Activated CD4-positive, alpha-beta T cell treated with anti-CD3 and anti-CD28 coated beads, Interleukin-2, amount 10 ng/mL, durations not matched to agents 7 days and 5 days (primary cell): Measurements from ENCODE around the gene MORN1. TPM values are rescaled to one million over a fixed set of nuclear protein-coding genes. Genes with fewer than 3 reads are reported as not detected.

Source experiments
- CTCF ChIA-PET: fragments of 350-600 bp; sonication (Branson Sonifier 250); formaldehyde crosslinking; loops from one replicate; lab custom pipeline; 2021; ENCODE audit warnings: antibody characterized with exemption; lab: Charles Lee
- POLR2A ChIA-PET: fragments of 350-600 bp; sonication (Branson Sonifier 250); formaldehyde crosslinking; loops from one replicate; lab custom pipeline; 2021; ENCODE audit warnings: antibody characterized with exemption; lab: Charles Lee
- DNase-seq: peaks from one replicate; pipeline ENCODE4 v3.0.0-alpha.2; 2020
- H3K27ac Mint-ChIP-seq: one replicate; pipeline ENCODE4 v1.8.0; 2021; ENCODE audit warnings: mild to moderate bottlenecking, moderate library complexity, mixed read lengths
- H3K27me3 Mint-ChIP-seq: one replicate; pipeline ENCODE4 v1.8.0; 2021; ENCODE audit warnings: mixed read lengths
- H3K36me3 Mint-ChIP-seq: one replicate; pipeline ENCODE4 v1.8.0; 2021; ENCODE audit warnings: low read depth, mixed read lengths
- H3K4me1 Mint-ChIP-seq: one replicate; pipeline ENCODE4 v1.8.0; 2021; ENCODE audit warnings: mixed read lengths
- H3K4me3 Mint-ChIP-seq: one replicate; pipeline ENCODE4 v1.8.0; 2021; ENCODE audit warnings: mild to moderate bottlenecking, moderate library complexity, mixed read lengths
- H3K9me3 Mint-ChIP-seq: one replicate; pipeline ENCODE4 v1.8.0; 2021; ENCODE audit warnings: mixed read lengths
- total RNA-seq, 2 experiments: library from RNA; stranded (reverse); gene quantifications; one replicate each; pipeline ENCODE4 v1.2.3, GENCODE V29; 2021

MORN1 gene
- total RNA-seq, 2 experiments from 2014 or later = 6.7 to 8.1 TPM

GRCh38 chr1:2307972-2308371 is 83.4 kb downstream of the MORN1 start:
- Mint-ChIP-seq H3K36me3 (peaks cover 30% of the 10 kb centered on the region), H3K27me3 (no peaks in the 10 kb centered on the region), H3K27ac (no peak overlapping the region), H3K9me3 (no peaks in the 10 kb centered on the region), H3K4me3 (no peak overlapping the region), H3K4me1 (peaks cover 11% of the 10 kb centered on the region)
- ChIA-PET CTCF (interaction anchor here (1.7 kb wide), 1 partner anchor 113 kb away, joined by 7 read pairs; the partner anchor contains the start of gene FAAP20), POLR2A (no interaction called here)
- no peak for DNase-seq

- Mint-ChIP-seq H3K27ac (no peak overlapping the region), H3K27me3 (no peaks in the 10 kb centered on the region), H3K36me3 (peaks cover 30% of the 10 kb centered on the region), H3K4me3 (no peak overlapping the region), H3K4me1 (peaks cover 14% of the 10 kb centered on the region), H3K9me3 (no peaks in the 10 kb centered on the region)
- no peak for DNase-seq
- POLR2A ChIA-PET = no interaction called here
- CTCF ChIA-PET = interaction anchor here (0.9 to 1.7 kb wide), 2 partner anchors 8 to 112 kb away, joined by 3 to 7 read pairs; partner anchors contain the start of gene FAAP20
Observed at GRCh38 chr1:2307064-2307605, 84.2 kb downstream of the MORN1 start.

GRCh38 chr1:2306151-2306978 is 85.0 kb downstream of the MORN1 start:
- ChIA-PET CTCF (interaction anchor here (0.9 kb wide), 1 partner anchor 9 kb away, joined by 3 read pairs; no protein-coding TSS in a partner anchor), POLR2A (no interaction called here)
- no peak overlapping the region for H3K27ac Mint-ChIP-seq
- H3K36me3 Mint-ChIP-seq = peaks cover 30% of the 10 kb centered on the region
- H3K4me3 Mint-ChIP-seq = no peak overlapping the region
- peaks cover 18% of the 10 kb centered on the region for H3K4me1 Mint-ChIP-seq
- H3K9me3 Mint-ChIP-seq = no peaks in the 10 kb centered on the region
- DNase-seq = no peak
- H3K27me3 Mint-ChIP-seq = no peaks in the 10 kb centered on the region

GRCh38 chr1:2304921-2305681 is 86.3 kb downstream of the MORN1 start:
- Mint-ChIP-seq H3K4me1 (peaks cover 28% of the 10 kb centered on the region), H3K36me3 (peaks cover 30% of the 10 kb centered on the region), H3K27me3 (no peaks in the 10 kb centered on the region), H3K9me3 (no peaks in the 10 kb centered on the region), H3K27ac (peak overlapping the region; percentile 33), H3K4me3 (no peak overlapping the region)
- CTCF ChIA-PET = interaction anchor here (0.9 to 1.7 kb wide), 4 partner anchors 8 to 108 kb away, joined by 4 to 5 read pairs (median 4); no protein-coding TSS in a partner anchor
- POLR2A ChIA-PET = no interaction called here
- no peak for DNase-seq

- ChIA-PET POLR2A (no interaction called here), CTCF (interaction anchor here (0.9 to 1.7 kb wide), 4 partner anchors 9 to 109 kb away, joined by 4 to 5 read pairs (median 4); no protein-coding TSS in a partner anchor)
- H3K9me3 Mint-ChIP-seq = no peaks in the 10 kb centered on the region
- H3K36me3 Mint-ChIP-seq = peaks cover 30% of the 10 kb centered on the region
- no peak for DNase-seq
- H3K4me1 Mint-ChIP-seq = peaks cover 35% of the 10 kb centered on the region
- no peak overlapping the region for H3K4me3 Mint-ChIP-seq
- no peaks in the 10 kb centered on the region for H3K27me3 Mint-ChIP-seq
- no peak overlapping the region for H3K27ac Mint-ChIP-seq
Observed at GRCh38 chr1:2304282-2304681, 87.1 kb downstream of the MORN1 start.

- Mint-ChIP-seq H3K9me3 (no peaks in the 10 kb centered on the region), H3K27ac (no peak overlapping the region), H3K27me3 (no peaks in the 10 kb centered on the region), H3K4me1 (peaks cover 39% of the 10 kb centered on the region), H3K36me3 (peaks cover 30% of the 10 kb centered on the region), H3K4me3 (no peak overlapping the region)
- CTCF ChIA-PET = interaction anchor here (1.3 to 1.7 kb wide), 3 partner anchors 10 to 78 kb away, joined by 4 to 5 read pairs (median 5); no protein-coding TSS in a partner anchor
- DNase-seq = no peak
- POLR2A ChIA-PET = no interaction called here
Observed at GRCh38 chr1:2303781-2304180, 87.6 kb downstream of the MORN1 start.

- H3K4me3 Mint-ChIP-seq = no peak overlapping the region
- H3K36me3 Mint-ChIP-seq = peaks cover 27% of the 10 kb centered on the region
- DNase-seq = no peak
- ChIA-PET POLR2A (no interaction called here), CTCF (interaction anchor here (1.3 to 1.7 kb wide), 3 partner anchors 10 to 78 kb away, joined by 4 to 5 read pairs (median 5); no protein-coding TSS in a partner anchor)
- H3K27ac Mint-ChIP-seq = peak overlapping the region; percentile 37
- H3K4me1 Mint-ChIP-seq = peaks cover 45% of the 10 kb centered on the region
- H3K9me3 Mint-ChIP-seq = no peaks in the 10 kb centered on the region
- H3K27me3 Mint-ChIP-seq = no peaks in the 10 kb centered on the region
Observed at GRCh38 chr1:2303016-2303775, 88.2 kb downstream of the MORN1 start.

GRCh38 chr1:2302292-2302925 is 88.9 kb downstream of the MORN1 start:
- peaks cover 48% of the 10 kb centered on the region for H3K4me1 Mint-ChIP-seq
- ChIA-PET POLR2A (no interaction called here), CTCF (interaction anchor here (0.9 to 1.3 kb wide), 2 partner anchors 59 to 79 kb away, joined by 3 to 4 read pairs; no protein-coding TSS in a partner anchor)
- no peak for DNase-seq
- H3K36me3 Mint-ChIP-seq = peaks cover 21% of the 10 kb centered on the region
- no peaks in the 10 kb centered on the region for H3K27me3 Mint-ChIP-seq
- H3K4me3 Mint-ChIP-seq = no peak overlapping the region
- H3K27ac Mint-ChIP-seq = peak overlapping the region; percentile 64
- H3K9me3 Mint-ChIP-seq = no peaks in the 10 kb centered on the region

- ChIA-PET POLR2A (interaction anchor here (0.6 to 0.9 kb wide), 4 partner anchors 10 to 61 kb away, joined by 3 to 5 read pairs (median 4); no protein-coding TSS in a partner anchor), CTCF (interaction anchor here (0.8 to 3.1 kb wide), 7 partner anchors 10 to 107 kb away, joined by 3 to 21 read pairs (median 6); partner anchors contain the start of gene FAAP20)
- peak overlapping the region; percentile 75 for H3K4me3 Mint-ChIP-seq
- H3K9me3 Mint-ChIP-seq = no peaks in the 10 kb centered on the region
- peaks cover 19% of the 10 kb centered on the region for H3K36me3 Mint-ChIP-seq
- peaks cover 54% of the 10 kb centered on the region for H3K4me1 Mint-ChIP-seq
- no peak for DNase-seq
- peak overlapping the region; percentile 98 for H3K27ac Mint-ChIP-seq
- H3K27me3 Mint-ChIP-seq = no peaks in the 10 kb centered on the region
Observed at GRCh38 chr1:2301607-2302291, 89.6 kb downstream of the MORN1 start.

- H3K9me3 Mint-ChIP-seq = no peaks in the 10 kb centered on the region
- DNase-seq = peak; percentile 94
- no peaks in the 10 kb centered on the region for H3K27me3 Mint-ChIP-seq
- peak overlapping the region; percentile 75 for H3K4me3 Mint-ChIP-seq
- ChIA-PET CTCF (interaction anchor here (0.8 to 3.1 kb wide), 8 partner anchors 10 to 106 kb away, joined by 3 to 21 read pairs (median 6); partner anchors contain the start of gene FAAP20), POLR2A (interaction anchor here (0.6 to 0.9 kb wide), 4 partner anchors 9 to 60 kb away, joined by 3 to 5 read pairs (median 4); no protein-coding TSS in a partner anchor)
- peak overlapping the region; percentile 98 for H3K27ac Mint-ChIP-seq
- peaks cover 18% of the 10 kb centered on the region for H3K36me3 Mint-ChIP-seq
- peaks cover 61% of the 10 kb centered on the region for H3K4me1 Mint-ChIP-seq
Observed at GRCh38 chr1:2300851-2301606, 90.3 kb downstream of the MORN1 start.
